ENCODE data around the gene GMPR2.
A peak's percentile ranks its signal among the peaks of the same experiment; 100 is the strongest.

Gene GMPR2

GRCh38 chr14:24277606-24278321 is 45.0 kb downstream of the GMPR2 start:
- Histone ChIP-seq H3K4me1 (ENCODE audit: insufficient read depth, low read length, severe bottlenecking) (peaks cover 38% of the 10 kb centered on the region), H3K9me2 (ENCODE audit: low read depth, low read length) (no peaks in the 10 kb centered on the region), H2AFZ (ENCODE audit: low read length) (no peak overlapping the region), H3K4me3 (ENCODE audit: low read depth, low read length, poor library complexity, severe bottlenecking) (no peak overlapping the region), H3K79me2 (ENCODE audit: insufficient read depth, low read length) (no peaks in the 10 kb centered on the region), H3K27me3 (ENCODE audit: insufficient read depth, low read length) (no peaks in the 10 kb centered on the region), H3K9me3 (ENCODE audit: low read length) (no peaks in the 10 kb centered on the region), H3K9ac (ENCODE audit: low read length) (no peak overlapping the region; the same call in 1 of the 2 replicates), H4K20me1 (ENCODE audit: insufficient read depth, low read length) (no peaks in the 10 kb centered on the region), H3K36me3 (ENCODE audit: insufficient read depth, low read length) (no peaks in the 10 kb centered on the region), H3K27ac (ENCODE audit: low read depth, low read length, poor library complexity, severe bottlenecking) (no peak overlapping the region), H3K4me2 (ENCODE audit: low read length) (peak overlapping the region; percentile 6; the same call in 1 of the 2 replicates), H3F3A (ENCODE audit: insufficient read depth, low read length) (no peaks in the 10 kb centered on the region)
- no peak for TF ChIP-seq CTCF (IDR thresholded peaks at IDR 0.05; ENCODE audit: low read length)

GRCh38 chr14:24278424-24278823 is 45.7 kb downstream of the GMPR2 start:
- TF ChIP-seq CTCF (IDR thresholded peaks at IDR 0.05; ENCODE audit: low read length) (no peak), EZH2 (IDR thresholded peaks at IDR 0.05; ENCODE audit: borderline replicate concordance, low read length) (no peak)
- Histone ChIP-seq H4K20me1 (ENCODE audit: insufficient read depth, low read length) (no peaks in the 10 kb centered on the region), H3K9ac (ENCODE audit: low read length) (no peak overlapping the region), H2AFZ (ENCODE audit: low read length) (no peak overlapping the region), H3K27me3 (ENCODE audit: insufficient read depth, low read length) (no peaks in the 10 kb centered on the region), H3K4me2 (ENCODE audit: low read length) (no peak overlapping the region), H3K9me3 (ENCODE audit: low read length) (no peaks in the 10 kb centered on the region), H3K27ac (ENCODE audit: low read depth, low read length, poor library complexity, severe bottlenecking) (no peak overlapping the region), H3K36me3 (ENCODE audit: insufficient read depth, low read length) (no peaks in the 10 kb centered on the region), H3K4me1 (ENCODE audit: insufficient read depth, low read length, severe bottlenecking) (peaks cover 34% of the 10 kb centered on the region), H3K9me2 (ENCODE audit: low read depth, low read length) (no peaks in the 10 kb centered on the region), H3K4me3 (ENCODE audit: low read depth, low read length, poor library complexity, severe bottlenecking) (no peak overlapping the region), H3F3A (ENCODE audit: insufficient read depth, low read length) (no peaks in the 10 kb centered on the region), H3K79me2 (ENCODE audit: insufficient read depth, low read length) (no peaks in the 10 kb centered on the region)

GRCh38 chr14:24279301-24280186 is 46.8 kb downstream of the GMPR2 start:
- H4K20me1 ChIP-seq (ENCODE audit: insufficient read depth, low read length), result no peaks in the 10 kb centered on the region
- no peaks in the 10 kb centered on the region for H3K9me3 ChIP-seq (ENCODE audit: low read length)
- H3K9ac ChIP-seq (ENCODE audit: low read length), result no peak overlapping the region
- H3K4me1 ChIP-seq (ENCODE audit: insufficient read depth, low read length, severe bottlenecking), result peaks cover 23% of the 10 kb centered on the region
- no peak overlapping the region for H2AFZ ChIP-seq (ENCODE audit: low read length)
- no peaks in the 10 kb centered on the region for H3K79me2 ChIP-seq (ENCODE audit: insufficient read depth, low read length)
- no peaks in the 10 kb centered on the region for H3K27me3 ChIP-seq (ENCODE audit: insufficient read depth, low read length)
- H3K27ac ChIP-seq (ENCODE audit: low read depth, low read length, poor library complexity, severe bottlenecking), result no peak overlapping the region
- TF ChIP-seq CTCF (IDR thresholded peaks at IDR 0.05; ENCODE audit: low read length) (peak; percentile 67), EZH2 (IDR thresholded peaks at IDR 0.05; ENCODE audit: borderline replicate concordance, low read length) (no peak)
- no peaks in the 10 kb centered on the region for H3K36me3 ChIP-seq (ENCODE audit: insufficient read depth, low read length)
- H3K4me3 ChIP-seq (ENCODE audit: low read depth, low read length, poor library complexity, severe bottlenecking), result no peak overlapping the region
- no peaks in the 10 kb centered on the region for H3K9me2 ChIP-seq (ENCODE audit: low read depth, low read length)
- H3K4me2 ChIP-seq (ENCODE audit: low read length), result no peak overlapping the region
- no peaks in the 10 kb centered on the region for H3F3A ChIP-seq (ENCODE audit: insufficient read depth, low read length)

Data from OCI-LY1 (cell line).